Measurements from ENCODE around the gene PTPRR.

PTPRR gene

GRCh38 chr12:70645494-70646317 lies 274.8 kb downstream of the PTPRR start:
- Histone ChIP-seq H3K27me3 (no peaks in the 10 kb centered on the region), H3K4me3 (no peak overlapping the region), H3K4me2 (no peak overlapping the region), H3K4me1 (no peaks in the 10 kb centered on the region), H4K20me1 (no peaks in the 10 kb centered on the region), H3K36me3 (no peaks in the 10 kb centered on the region), H3K27ac (no peak overlapping the region), H3K9me3 (no peaks in the 10 kb centered on the region), H3K9ac (no peak overlapping the region)
- no peak for TF ChIP-seq Cebpa-rat (IDR thresholded peaks at IDR 0.05)

- Histone ChIP-seq H3K27ac (no peak overlapping the region), H3K9ac (no peak overlapping the region), H3K4me3 (no peak overlapping the region), H3K4me1 (no peaks in the 10 kb centered on the region), H3K36me3 (no peaks in the 10 kb centered on the region), H3K9me3 (no peaks in the 10 kb centered on the region), H3K27me3 (no peaks in the 10 kb centered on the region), H4K20me1 (no peaks in the 10 kb centered on the region), H3K4me2 (no peak overlapping the region)
- TF ChIP-seq Cebpa-rat (IDR thresholded peaks at IDR 0.05) = no peak
Observed at GRCh38 chr12:70644861-70645260, 275.7 kb downstream of the PTPRR start.

GRCh38 chr12:70643939-70644338 lies 276.6 kb downstream of the PTPRR start:
- Histone ChIP-seq H3K9me3 (no peaks in the 10 kb centered on the region), H3K27ac (no peak overlapping the region), H3K36me3 (no peaks in the 10 kb centered on the region), H3K4me3 (no peak overlapping the region), H3K4me2 (no peak overlapping the region), H4K20me1 (no peaks in the 10 kb centered on the region), H3K27me3 (no peaks in the 10 kb centered on the region), H3K9ac (no peak overlapping the region), H3K4me1 (no peaks in the 10 kb centered on the region)
- no peak for TF ChIP-seq Cebpa-rat (IDR thresholded peaks at IDR 0.05)

GRCh38 chr12:70641691-70642090 lies 278.8 kb downstream of the PTPRR start:
- H3K36me3 ChIP-seq = no peaks in the 10 kb centered on the region
- H4K20me1 ChIP-seq = no peaks in the 10 kb centered on the region
- H3K9ac ChIP-seq = no peak overlapping the region
- H3K9me3 ChIP-seq = no peaks in the 10 kb centered on the region
- TF ChIP-seq Cebpa-rat (IDR thresholded peaks at IDR 0.05) = no peak
- 0 out of 2 replicates have a peak, but pooled peaks cover 5% of the 10 kb centered on the region for H3K4me1 ChIP-seq
- H3K4me2 ChIP-seq = no peak overlapping the region
- H3K27ac ChIP-seq = no peak overlapping the region
- no peaks in the 10 kb centered on the region for H3K27me3 ChIP-seq
- no peak overlapping the region for H3K4me3 ChIP-seq

- Histone ChIP-seq H3K27me3 (no peaks in the 10 kb centered on the region), H3K9me3 (no peaks in the 10 kb centered on the region), H3K4me2 (no peak overlapping the region), H3K27ac (no peak overlapping the region), H3K9ac (no peak overlapping the region), H3K4me3 (no peak overlapping the region), H4K20me1 (no peaks in the 10 kb centered on the region), H3K36me3 (no peaks in the 10 kb centered on the region), H3K4me1 (0 out of 2 replicates have a peak, but pooled peaks cover 5% of the 10 kb centered on the region)
- no peak for TF ChIP-seq Cebpa-rat (IDR thresholded peaks at IDR 0.05)
Observed at GRCh38 chr12:70640901-70641300, 279.6 kb downstream of the PTPRR start.

GRCh38 chr12:70639535-70639934 lies 281.0 kb downstream of the PTPRR start:
- H3K36me3 ChIP-seq = no peaks in the 10 kb centered on the region
- H4K20me1 ChIP-seq = no peaks in the 10 kb centered on the region
- no peaks in the 10 kb centered on the region for H3K9me3 ChIP-seq
- no peak overlapping the region for H3K9ac ChIP-seq
- H3K4me1 ChIP-seq = 0 out of 2 replicates have a peak, but pooled peaks cover 5% of the 10 kb centered on the region
- no peaks in the 10 kb centered on the region for H3K27me3 ChIP-seq
- TF ChIP-seq Cebpa-rat (IDR thresholded peaks at IDR 0.05) = no peak
- H3K4me2 ChIP-seq = no peak overlapping the region
- no peak overlapping the region for H3K4me3 ChIP-seq
- no peak overlapping the region for H3K27ac ChIP-seq

GRCh38 chr12:70638639-70639360 lies 281.7 kb downstream of the PTPRR start:
- Histone ChIP-seq H3K36me3 (no peaks in the 10 kb centered on the region), H3K4me3 (no peak overlapping the region), H3K9me3 (no peaks in the 10 kb centered on the region), H3K27me3 (no peaks in the 10 kb centered on the region), H3K9ac (no peak overlapping the region), H3K4me2 (no peak overlapping the region), H3K27ac (no peak overlapping the region), H3K4me1 (0 out of 2 replicates have a peak, but pooled peaks cover 5% of the 10 kb centered on the region), H4K20me1 (no peaks in the 10 kb centered on the region)
- no peak for TF ChIP-seq Cebpa-rat (IDR thresholded peaks at IDR 0.05)

- Histone ChIP-seq H3K4me1 (0 out of 2 replicates have a peak, but pooled peaks cover 5% of the 10 kb centered on the region), H3K36me3 (no peaks in the 10 kb centered on the region), H3K9ac (no peak within 1 kb of the TSS), H4K20me1 (no peaks in the 10 kb centered on the region), H3K9me3 (no peaks in the 10 kb centered on the region), H3K4me3 (no peak within 1 kb of the TSS), H3K27me3 (no peaks in the 10 kb centered on the region), H3K27ac (no peak within 1 kb of the TSS), H3K4me2 (no peak within 1 kb of the TSS)
- TF ChIP-seq Cebpa-rat (IDR thresholded peaks at IDR 0.05) = no peak
Observed at GRCh38 chr12:70637303-70638085, 283.0 kb downstream of the PTPRR start, which contains the start of gene PTPRB. TSS of gene PTPRB (minus strand) at chr12:70637429. CDS start at chr12:70637395, 34 bp downstream.

- 0 out of 2 replicates have a peak, but pooled peaks cover 5% of the 10 kb centered on the region for H3K4me1 ChIP-seq
- no peak overlapping the region for H3K27ac ChIP-seq
- H3K4me2 ChIP-seq = no peak overlapping the region
- no peaks in the 10 kb centered on the region for H3K27me3 ChIP-seq
- H3K9me3 ChIP-seq = no peaks in the 10 kb centered on the region
- no peak overlapping the region for H3K4me3 ChIP-seq
- no peaks in the 10 kb centered on the region for H4K20me1 ChIP-seq
- H3K9ac ChIP-seq = no peak overlapping the region
- no peaks in the 10 kb centered on the region for H3K36me3 ChIP-seq
- TF ChIP-seq Cebpa-rat (IDR thresholded peaks at IDR 0.05) = no peak
Observed at GRCh38 chr12:70635755-70636154, 284.8 kb downstream of the PTPRR start.
